HG03565 (cell line): Measurements from ENCODE around the gene TMEM63C.
A peak's percentile ranks its signal among the peaks of the same experiment; 100 is the strongest.

Experiments
- ATAC-seq: cut with Tn5 transposase; IDR thresholded peaks from one replicate; pipeline ENCODE4 v1.9.1; 2021; ENCODE audit warnings: mild to moderate bottlenecking, moderate library complexity; ENCODE audit not compliant: unreplicated experiment

TMEM63C gene

GRCh38 chr14:77190977-77191376 lies 9.4 kb downstream of the TMEM63C start:
- no peak for ATAC-seq

GRCh38 chr14:77194706-77195105 lies 13.1 kb downstream of the TMEM63C start:
- ATAC-seq = no peak

GRCh38 chr14:77195766-77196165 lies 14.2 kb downstream of the TMEM63C start:
- ATAC-seq = no peak

GRCh38 chr14:77197988-77198387 lies 16.4 kb downstream of the TMEM63C start:
- ATAC-seq = no peak

GRCh38 chr14:77198561-77198960 lies 17.0 kb downstream of the TMEM63C start:
- no peak for ATAC-seq

- ATAC-seq = no peak
These were observed 18.0 kb downstream of the TMEM63C start for GRCh38 chr14:77199590-77199989.

GRCh38 chr14:77200406-77200985 lies 18.9 kb downstream of the TMEM63C start:
- ATAC-seq = no peak

GRCh38 chr14:77201696-77202095 lies 20.1 kb downstream of the TMEM63C start:
- no peak for ATAC-seq

- ATAC-seq = no peak
These were observed 22.2 kb downstream of the TMEM63C start for GRCh38 chr14:77203611-77204458.

GRCh38 chr14:77204459-77204771 lies 22.8 kb downstream of the TMEM63C start:
- ATAC-seq = no peak

GRCh38 chr14:77204907-77205306 lies 23.3 kb downstream of the TMEM63C start:
- no peak for ATAC-seq

GRCh38 chr14:77205566-77205965 lies 24.0 kb downstream of the TMEM63C start:
- ATAC-seq = no peak

- ATAC-seq = no peak
These were observed 24.7 kb downstream of the TMEM63C start for GRCh38 chr14:77206261-77206824.

GRCh38 chr14:77206877-77207389 lies 25.3 kb downstream of the TMEM63C start:
- no peak for ATAC-seq

- no peak for ATAC-seq
These were observed 26.8 kb downstream of the TMEM63C start for GRCh38 chr14:77208291-77208978.

- no peak for ATAC-seq
These were observed 27.4 kb downstream of the TMEM63C start for GRCh38 chr14:77208979-77209318.

- ATAC-seq = no peak
These were observed 30.7 kb downstream of the TMEM63C start for GRCh38 chr14:77212097-77212870.

- ATAC-seq = peak; percentile 54
These were observed 31.5 kb downstream of the TMEM63C start for GRCh38 chr14:77212943-77213678.

- no peak for ATAC-seq
These were observed 32.0 kb downstream of the TMEM63C start for GRCh38 chr14:77213679-77214016.

GRCh38 chr14:77214216-77214615 lies 32.6 kb downstream of the TMEM63C start:
- no peak for ATAC-seq
